ENCODE measurements around the gene SNX25. TPM values are rescaled to one million over a fixed set of nuclear protein-coding genes. Genes with fewer than 3 reads are reported as not detected.

SNX25 gene
- total RNA-seq, 1 donor from 2014 or later = 27.3 TPM

DNA sequence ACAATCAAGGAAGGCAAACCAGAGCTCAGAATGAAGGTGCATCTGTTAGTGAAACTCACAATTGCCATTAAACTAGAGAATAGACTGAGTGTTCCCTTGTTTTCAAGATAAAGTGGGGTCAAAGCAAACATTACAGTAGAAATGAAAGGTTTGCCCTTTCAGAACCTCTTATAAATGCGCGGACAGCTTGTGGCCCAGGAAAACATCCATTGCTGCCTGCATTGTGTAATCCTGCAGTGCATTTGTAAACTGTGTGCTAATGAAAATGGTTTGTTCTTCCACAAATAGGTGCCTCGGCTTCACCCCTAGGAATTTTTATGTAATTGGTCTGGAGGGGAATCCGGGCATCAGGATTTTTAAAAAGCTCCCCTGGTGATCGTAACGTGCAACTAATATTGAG is 62.8 kb downstream of the SNX25 start:
- Mint-ChIP-seq H3K27me3 (no peaks in the 10 kb centered on the region), H3K36me3 (ENCODE audit: low read depth) (peaks cover 33% of the 10 kb centered on the region), H3K4me3 (no peak overlapping the region), H3K4me1 (peaks cover 10% of the 10 kb centered on the region), H3K27ac (no peak overlapping the region), H3K9me3 (no peaks in the 10 kb centered on the region)
- DNase-seq = peak; percentile 30
- intact Hi-C loops (cut with micrococcal nuclease) = no loop called here

DNA sequence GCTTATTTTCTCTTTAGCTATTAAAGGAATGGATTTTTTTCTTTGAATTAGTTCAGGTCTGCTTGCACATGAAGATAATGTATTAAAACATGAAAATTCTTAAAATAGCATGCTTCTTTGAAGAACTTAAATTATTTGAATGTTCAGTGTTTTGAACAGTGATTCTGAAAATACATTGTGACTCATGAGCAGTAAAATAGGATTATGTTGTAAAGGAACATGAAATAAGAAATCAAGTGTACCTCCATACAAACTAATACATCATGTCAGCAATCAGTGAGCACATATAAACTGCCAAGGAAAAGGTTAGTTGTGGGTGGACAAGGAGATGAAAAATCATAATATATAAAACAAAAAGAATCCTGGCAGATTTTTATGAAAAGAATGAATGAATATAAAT is 66.1 kb downstream of the SNX25 start:
- no peak overlapping the region for H3K4me3 Mint-ChIP-seq
- peaks cover 16% of the 10 kb centered on the region for H3K36me3 Mint-ChIP-seq (ENCODE audit: low read depth)
- H3K9me3 Mint-ChIP-seq = no peaks in the 10 kb centered on the region
- H3K4me1 Mint-ChIP-seq = peaks cover 4% of the 10 kb centered on the region
- H3K27ac Mint-ChIP-seq = no peak overlapping the region
- intact Hi-C loops (cut with micrococcal nuclease) = no loop called here
- no peak for DNase-seq
- H3K27me3 Mint-ChIP-seq = no peaks in the 10 kb centered on the region

DNA sequence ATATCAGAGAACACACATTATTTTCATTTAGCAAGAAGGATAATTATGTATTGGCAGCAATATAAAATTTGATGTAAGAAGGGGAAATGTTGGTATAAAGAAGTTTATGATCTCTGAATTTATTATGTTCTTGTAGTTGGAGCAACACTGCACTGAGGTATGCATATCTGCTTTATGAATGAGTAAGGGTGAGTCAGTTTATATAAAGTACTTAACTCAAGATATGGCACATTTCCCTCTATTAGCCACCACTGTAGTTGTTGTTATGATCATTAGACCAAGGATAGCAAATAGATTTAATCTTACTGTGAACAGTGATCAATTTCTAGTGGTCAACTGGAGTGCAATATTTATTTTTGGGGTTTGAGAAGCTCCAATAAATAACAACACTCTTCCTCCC is 66.6 kb downstream of the SNX25 start:
- H3K27ac Mint-ChIP-seq = no peak overlapping the region
- H3K9me3 Mint-ChIP-seq = no peaks in the 10 kb centered on the region
- H3K27me3 Mint-ChIP-seq = no peaks in the 10 kb centered on the region
- H3K4me1 Mint-ChIP-seq = peaks cover 5% of the 10 kb centered on the region
- no peak for DNase-seq
- intact Hi-C loops (cut with micrococcal nuclease) = no loop called here
- H3K36me3 Mint-ChIP-seq (ENCODE audit: low read depth) = peaks cover 11% of the 10 kb centered on the region
- H3K4me3 Mint-ChIP-seq = no peak overlapping the region

DNA sequence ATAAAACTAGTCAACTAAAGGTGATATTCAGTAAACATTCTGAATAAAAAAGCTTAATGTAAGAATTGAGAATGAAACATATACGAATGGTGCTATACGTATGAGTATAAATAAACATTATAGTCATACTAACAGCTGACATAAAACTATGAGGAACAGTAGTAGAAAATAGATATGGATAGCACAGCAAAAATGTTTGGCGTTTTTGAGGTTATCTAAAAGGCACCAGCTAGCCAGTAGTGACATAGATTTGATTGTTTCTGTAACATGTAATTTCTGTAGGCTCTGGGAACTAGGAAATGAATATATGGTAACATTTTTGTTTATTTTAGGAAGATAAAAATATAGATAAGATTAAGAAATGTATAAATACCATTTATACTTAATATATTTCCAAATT is 69.3 kb downstream of the SNX25 start:
- Mint-ChIP-seq H3K4me3 (no peak overlapping the region), H3K9me3 (no peaks in the 10 kb centered on the region), H3K36me3 (ENCODE audit: low read depth) (no peaks in the 10 kb centered on the region), H3K4me1 (peaks cover 11% of the 10 kb centered on the region), H3K27me3 (no peaks in the 10 kb centered on the region), H3K27ac (no peak overlapping the region)
- intact Hi-C loops (cut with micrococcal nuclease) = no loop called here
- no peak for DNase-seq

DNA sequence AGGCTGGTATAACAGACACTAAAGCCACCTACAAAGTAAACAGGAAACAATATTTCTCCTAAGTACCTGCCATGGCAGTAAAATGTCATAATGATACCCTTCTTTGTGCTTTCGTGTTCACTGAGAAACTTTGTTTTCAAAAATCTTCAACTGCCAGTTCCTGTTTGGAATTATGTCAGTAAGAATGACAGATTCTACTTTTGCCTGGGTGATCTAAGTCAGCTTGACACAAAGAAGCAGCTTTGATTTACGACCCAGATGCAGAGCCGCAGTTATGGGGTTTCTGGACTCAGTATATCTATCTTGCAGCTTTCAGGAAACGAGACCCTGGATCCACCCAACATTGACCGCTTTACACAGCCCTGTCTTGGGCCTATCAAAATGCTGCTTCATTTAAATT is 71.2 kb downstream of the SNX25 start:
- no peaks in the 10 kb centered on the region for H3K27me3 Mint-ChIP-seq
- H3K36me3 Mint-ChIP-seq (ENCODE audit: low read depth) = peaks cover 2% of the 10 kb centered on the region
- no peak overlapping the region for H3K4me3 Mint-ChIP-seq
- intact Hi-C loops (cut with micrococcal nuclease) = no loop called here
- no peak for DNase-seq
- no peak overlapping the region for H3K27ac Mint-ChIP-seq
- peaks cover 7% of the 10 kb centered on the region for H3K4me1 Mint-ChIP-seq
- H3K9me3 Mint-ChIP-seq = no peaks in the 10 kb centered on the region

DNA sequence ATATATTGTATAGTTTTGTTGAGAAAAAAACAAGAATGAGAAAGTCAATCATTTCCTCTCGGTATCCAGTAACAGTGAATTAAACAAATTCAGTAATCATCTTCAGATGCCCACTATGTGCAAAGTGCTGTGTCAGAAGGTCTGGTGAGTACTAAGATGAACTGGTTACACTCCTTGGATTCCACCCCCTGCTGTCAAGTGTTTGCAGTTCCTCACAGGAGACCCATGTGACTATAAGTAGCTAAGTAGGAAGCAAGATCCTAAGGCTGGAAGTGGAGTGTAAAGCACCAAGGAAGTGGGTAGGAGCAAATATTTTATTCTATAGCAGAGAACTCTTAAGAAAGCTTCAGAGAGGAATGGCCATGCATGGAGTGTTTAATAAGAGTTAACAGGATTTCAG is 73.6 kb downstream of the SNX25 start:
- intact Hi-C loops (cut with micrococcal nuclease) = no loop called here
- H3K9me3 Mint-ChIP-seq = no peaks in the 10 kb centered on the region
- peaks cover 7% of the 10 kb centered on the region for H3K4me1 Mint-ChIP-seq
- H3K27ac Mint-ChIP-seq = no peak overlapping the region
- no peak for DNase-seq
- H3K27me3 Mint-ChIP-seq = no peaks in the 10 kb centered on the region
- H3K4me3 Mint-ChIP-seq = no peak overlapping the region
- H3K36me3 Mint-ChIP-seq (ENCODE audit: low read depth) = peaks cover 2% of the 10 kb centered on the region

DNA sequence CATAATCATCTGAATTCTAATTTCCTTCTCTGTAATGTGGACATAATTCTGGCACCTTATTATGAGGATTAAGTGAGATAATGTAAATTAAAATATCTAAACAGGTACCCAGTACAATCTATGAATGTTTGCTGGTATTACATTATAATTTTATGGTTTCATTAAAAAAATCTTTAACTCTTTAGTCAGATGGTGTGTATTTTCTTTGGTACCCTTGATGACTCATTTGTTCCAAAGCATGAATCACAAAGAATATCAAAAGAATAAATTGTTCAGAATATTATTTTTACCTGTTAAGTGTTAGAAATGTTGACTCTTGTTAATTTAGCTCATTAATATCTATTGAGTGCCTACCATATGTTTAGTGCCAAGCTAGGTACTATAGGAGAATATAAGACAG is 74.3 kb downstream of the SNX25 start:
- intact Hi-C loops (cut with micrococcal nuclease) = no loop called here
- H3K9me3 Mint-ChIP-seq = no peaks in the 10 kb centered on the region
- H3K4me3 Mint-ChIP-seq = no peak overlapping the region
- DNase-seq = no peak
- no peaks in the 10 kb centered on the region for H3K27me3 Mint-ChIP-seq
- peaks cover 7% of the 10 kb centered on the region for H3K4me1 Mint-ChIP-seq
- H3K36me3 Mint-ChIP-seq (ENCODE audit: low read depth) = peaks cover 5% of the 10 kb centered on the region
- no peak overlapping the region for H3K27ac Mint-ChIP-seq

DNA sequence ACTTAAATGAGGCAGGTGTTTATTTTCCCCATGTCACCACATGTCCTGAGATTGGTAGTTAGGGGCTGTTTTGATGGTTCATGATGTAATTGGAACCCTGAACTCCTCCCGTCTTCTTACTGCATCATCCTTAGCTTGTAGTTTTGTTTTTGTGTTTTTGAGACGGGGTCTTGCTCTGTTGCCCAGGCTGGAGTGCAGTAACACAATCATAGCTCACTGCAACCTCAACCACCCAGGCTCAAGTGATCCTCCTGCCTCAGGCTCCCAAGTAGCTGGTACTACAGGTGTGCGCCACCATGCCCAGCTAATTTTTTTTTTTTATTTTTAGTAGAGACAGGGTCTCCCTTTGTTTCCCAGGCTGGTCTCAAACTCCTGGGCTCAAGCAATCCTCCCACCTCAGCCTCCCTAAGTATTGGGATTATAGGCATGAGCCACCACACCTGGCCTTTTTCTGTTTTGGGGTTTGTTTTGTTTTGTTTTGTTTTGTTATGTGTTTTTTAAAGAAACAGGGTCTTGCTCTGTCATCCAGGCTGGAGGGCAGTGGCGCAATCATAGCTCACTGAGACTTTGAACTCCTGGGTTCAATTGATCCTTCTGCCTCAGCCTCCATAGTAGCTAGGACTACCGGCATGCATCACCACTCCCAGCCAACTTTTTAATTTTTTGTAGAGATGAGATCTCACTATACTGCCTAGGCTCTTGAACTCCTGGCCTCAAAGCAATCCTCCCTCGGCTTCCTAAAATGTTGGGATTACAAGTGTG is 76.4 kb downstream of the SNX25 start:
- Mint-ChIP-seq H3K36me3 (ENCODE audit: low read depth) (peaks cover 5% of the 10 kb centered on the region), H3K9me3 (no peaks in the 10 kb centered on the region), H3K4me3 (no peak overlapping the region), H3K4me1 (peaks cover 7% of the 10 kb centered on the region), H3K27me3 (no peaks in the 10 kb centered on the region), H3K27ac (no peak overlapping the region)
- intact Hi-C loops (cut with micrococcal nuclease) = no loop called here
- no peak for DNase-seq

DNA sequence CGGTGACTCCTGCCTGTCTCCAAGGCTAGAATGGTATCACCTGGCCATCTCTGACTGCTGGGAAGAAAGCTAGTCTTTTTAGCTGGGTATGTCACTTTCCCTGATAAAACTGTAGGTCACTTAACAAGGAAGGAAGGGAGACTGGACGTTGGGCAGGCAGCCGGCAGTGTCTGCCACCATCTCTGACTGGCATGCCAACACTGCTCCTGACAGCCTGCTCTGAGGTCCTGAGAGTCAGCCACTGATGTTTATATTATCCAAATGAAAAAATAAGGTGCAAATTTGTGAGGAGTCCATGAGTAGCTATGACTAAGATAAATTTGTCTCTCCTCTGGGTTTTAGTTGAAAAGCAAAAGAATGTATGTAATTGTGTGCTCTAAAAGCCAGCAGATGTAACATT is 77.2 kb downstream of the SNX25 start:
- H3K27ac Mint-ChIP-seq = no peak overlapping the region
- no peak overlapping the region for H3K4me3 Mint-ChIP-seq
- H3K27me3 Mint-ChIP-seq = no peaks in the 10 kb centered on the region
- H3K4me1 Mint-ChIP-seq = peaks cover 5% of the 10 kb centered on the region
- no peak for DNase-seq
- intact Hi-C loops (cut with micrococcal nuclease) = no loop called here
- H3K36me3 Mint-ChIP-seq (ENCODE audit: low read depth) = peaks cover 6% of the 10 kb centered on the region
- H3K9me3 Mint-ChIP-seq = no peaks in the 10 kb centered on the region

DNA sequence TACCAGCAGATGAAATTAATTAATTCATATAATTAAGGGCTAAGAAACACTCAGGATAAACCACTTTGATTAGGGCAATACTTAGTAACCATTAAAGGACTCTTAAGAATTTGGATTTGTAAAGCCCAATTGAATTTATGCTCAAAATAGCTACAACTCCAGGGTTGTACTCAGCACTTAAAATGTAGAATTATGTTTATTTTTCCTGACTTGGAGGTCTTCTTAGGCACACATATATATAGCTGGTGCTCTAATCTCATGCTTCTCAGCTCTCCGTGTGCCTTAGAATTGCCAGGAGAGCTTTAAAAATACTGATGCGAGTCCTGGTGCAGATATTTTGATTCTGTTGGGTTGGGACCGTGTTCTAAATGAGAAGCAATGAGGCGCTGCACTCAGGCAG is 77.6 kb downstream of the SNX25 start:
- Mint-ChIP-seq H3K27ac (no peak overlapping the region), H3K27me3 (no peaks in the 10 kb centered on the region), H3K36me3 (ENCODE audit: low read depth) (peaks cover 9% of the 10 kb centered on the region), H3K4me3 (no peak overlapping the region), H3K9me3 (no peaks in the 10 kb centered on the region), H3K4me1 (peaks cover 5% of the 10 kb centered on the region)
- no peak for DNase-seq
- intact Hi-C loops (cut with micrococcal nuclease) = no loop called here

DNA sequence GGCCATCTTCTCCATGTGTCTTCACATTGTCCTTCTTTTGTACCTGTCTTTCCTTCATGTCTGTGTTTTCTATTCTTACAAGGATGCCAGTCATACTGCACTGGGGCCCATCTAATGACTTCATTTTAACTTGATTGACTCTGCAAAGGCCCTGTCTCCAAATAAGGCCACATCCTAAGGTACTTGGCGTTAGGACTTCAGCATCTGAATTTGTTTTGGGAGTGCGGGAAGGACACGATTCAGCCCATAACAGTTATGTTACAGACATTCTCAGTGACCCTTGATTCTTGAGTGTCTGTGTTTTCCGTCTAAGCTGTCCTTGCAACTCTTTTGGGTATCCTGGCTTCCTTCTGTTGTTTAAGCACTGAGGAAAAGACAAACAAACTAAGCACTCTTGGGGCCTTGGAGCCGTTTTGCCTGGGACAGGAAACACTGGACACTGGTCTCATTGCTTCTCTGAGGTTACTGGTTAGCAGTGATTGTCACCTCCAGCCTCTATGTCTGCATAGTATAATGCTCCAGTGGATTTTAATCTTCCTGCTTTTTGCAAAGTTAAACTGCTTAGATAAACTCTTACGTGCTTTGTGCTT is 80.7 kb downstream of the SNX25 start:
- Mint-ChIP-seq H3K27me3 (no peaks in the 10 kb centered on the region), H3K9me3 (no peaks in the 10 kb centered on the region), H3K4me1 (no peaks in the 10 kb centered on the region), H3K4me3 (no peak overlapping the region), H3K27ac (no peak overlapping the region), H3K36me3 (ENCODE audit: low read depth) (peaks cover 21% of the 10 kb centered on the region)
- no peak for DNase-seq
- intact Hi-C loops (cut with micrococcal nuclease) = no loop called here

DNA sequence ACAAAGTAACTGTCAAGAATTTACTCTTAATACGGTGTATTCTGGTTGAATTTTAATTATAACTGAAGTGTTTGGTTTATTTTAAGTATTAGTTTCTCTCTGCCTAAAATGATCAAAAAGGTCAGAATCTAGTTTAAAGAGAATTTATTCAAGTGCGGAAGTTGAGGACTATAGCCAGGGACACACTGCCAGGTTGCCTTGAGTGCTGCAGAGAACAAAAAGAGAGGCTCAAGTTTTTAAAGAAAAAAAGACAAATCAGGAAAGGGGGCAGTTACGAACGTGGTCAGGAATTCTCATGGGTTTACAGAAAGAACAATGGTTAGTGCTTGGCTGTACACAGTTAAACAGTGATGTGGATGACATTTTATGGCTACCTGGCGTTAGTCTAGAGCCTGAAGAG is 81.3 kb downstream of the SNX25 start:
- H3K36me3 Mint-ChIP-seq (ENCODE audit: low read depth) = peaks cover 23% of the 10 kb centered on the region
- H3K9me3 Mint-ChIP-seq = no peaks in the 10 kb centered on the region
- H3K4me1 Mint-ChIP-seq = no peaks in the 10 kb centered on the region
- no peak overlapping the region for H3K27ac Mint-ChIP-seq
- H3K27me3 Mint-ChIP-seq = no peaks in the 10 kb centered on the region
- no peak for DNase-seq
- intact Hi-C loops (cut with micrococcal nuclease) = no loop called here
- no peak overlapping the region for H3K4me3 Mint-ChIP-seq

DNA sequence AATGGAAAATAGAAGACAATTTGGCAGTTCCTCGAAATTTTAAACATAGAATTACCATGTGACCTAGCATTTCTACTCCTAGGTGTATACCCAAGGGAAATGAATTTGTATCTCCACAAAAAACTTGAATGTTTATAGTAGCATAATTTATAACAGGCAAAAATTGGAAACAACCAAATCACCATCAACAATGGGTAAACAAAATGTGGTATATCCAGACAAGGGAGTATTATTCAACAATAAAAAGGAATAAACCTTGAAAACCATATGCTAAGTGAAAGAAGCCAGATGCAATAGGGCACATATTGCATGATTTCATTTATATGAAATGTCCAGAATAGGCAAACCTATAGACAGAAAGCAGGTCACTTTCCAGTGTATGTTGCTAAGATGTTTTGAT is 83.8 kb downstream of the SNX25 start:
- H3K27me3 Mint-ChIP-seq = no peaks in the 10 kb centered on the region
- H3K4me3 Mint-ChIP-seq = no peak overlapping the region
- no peaks in the 10 kb centered on the region for H3K9me3 Mint-ChIP-seq

DNA sequence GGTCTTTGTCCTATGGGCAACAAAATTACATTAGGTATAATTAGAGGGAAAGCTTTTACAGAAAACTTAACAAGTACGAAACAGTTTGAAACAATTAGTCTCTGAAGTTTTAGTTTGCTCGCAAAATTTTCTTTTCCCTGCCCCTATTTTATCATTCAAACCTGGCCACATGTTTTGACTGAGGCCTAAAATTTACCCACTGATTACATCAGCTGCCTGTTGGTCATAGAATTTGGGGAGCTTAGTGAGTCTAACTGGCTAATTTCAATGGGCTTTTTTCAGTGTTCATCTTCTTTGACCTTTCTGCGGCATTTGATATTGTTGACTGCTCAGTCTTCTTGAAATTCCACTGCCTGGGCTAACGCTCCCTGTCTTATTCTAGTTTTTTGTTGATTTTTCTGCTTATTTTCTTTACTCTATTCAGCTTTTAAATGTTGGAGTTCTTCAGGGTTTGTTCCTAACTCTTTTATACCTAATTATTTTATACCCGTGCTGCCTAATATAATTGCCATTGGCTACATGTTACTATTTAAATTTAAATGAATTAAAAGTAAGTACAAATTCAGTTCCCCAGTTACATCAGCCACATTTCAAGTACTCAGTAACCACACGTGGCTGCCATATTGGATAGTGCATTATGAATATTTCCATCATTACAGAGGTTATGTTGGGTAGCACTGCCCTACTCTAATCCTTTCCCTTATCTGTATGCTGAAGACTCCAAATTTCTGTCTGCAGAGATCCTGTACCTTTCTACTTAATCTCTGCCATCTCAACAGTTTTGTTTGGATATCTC is 87.5 kb downstream of the SNX25 start:
- Mint-ChIP-seq H3K4me3 (no peak overlapping the region), H3K4me1 (no peaks in the 10 kb centered on the region), H3K36me3 (ENCODE audit: low read depth) (peaks cover 23% of the 10 kb centered on the region), H3K9me3 (no peaks in the 10 kb centered on the region), H3K27me3 (no peaks in the 10 kb centered on the region), H3K27ac (no peak overlapping the region)
- DNase-seq = no peak
- intact Hi-C loops (cut with micrococcal nuclease) = no loop called here

More for the DNA sequence above, 83.8 kb downstream of the SNX25 start:
- intact Hi-C loops (cut with micrococcal nuclease) = no loop called here
- Mint-ChIP-seq H3K27ac (no peak overlapping the region), H3K4me1 (no peaks in the 10 kb centered on the region), H3K36me3 (ENCODE audit: low read depth) (peaks cover 26% of the 10 kb centered on the region)
- DNase-seq = no peak
